ENCODE data around the gene CISD2.
"Not testable (repeated sequence)": the region's sequence is repeated elsewhere in the genome, so short reads cannot be mapped to it uniquely, and the experiment has no call there.

The CISD2 gene

GRCh38 chr4:102883278-102883677 lies 14.5 kb downstream of the CISD2 start:
- TF ChIP-seq, protein P1, sequence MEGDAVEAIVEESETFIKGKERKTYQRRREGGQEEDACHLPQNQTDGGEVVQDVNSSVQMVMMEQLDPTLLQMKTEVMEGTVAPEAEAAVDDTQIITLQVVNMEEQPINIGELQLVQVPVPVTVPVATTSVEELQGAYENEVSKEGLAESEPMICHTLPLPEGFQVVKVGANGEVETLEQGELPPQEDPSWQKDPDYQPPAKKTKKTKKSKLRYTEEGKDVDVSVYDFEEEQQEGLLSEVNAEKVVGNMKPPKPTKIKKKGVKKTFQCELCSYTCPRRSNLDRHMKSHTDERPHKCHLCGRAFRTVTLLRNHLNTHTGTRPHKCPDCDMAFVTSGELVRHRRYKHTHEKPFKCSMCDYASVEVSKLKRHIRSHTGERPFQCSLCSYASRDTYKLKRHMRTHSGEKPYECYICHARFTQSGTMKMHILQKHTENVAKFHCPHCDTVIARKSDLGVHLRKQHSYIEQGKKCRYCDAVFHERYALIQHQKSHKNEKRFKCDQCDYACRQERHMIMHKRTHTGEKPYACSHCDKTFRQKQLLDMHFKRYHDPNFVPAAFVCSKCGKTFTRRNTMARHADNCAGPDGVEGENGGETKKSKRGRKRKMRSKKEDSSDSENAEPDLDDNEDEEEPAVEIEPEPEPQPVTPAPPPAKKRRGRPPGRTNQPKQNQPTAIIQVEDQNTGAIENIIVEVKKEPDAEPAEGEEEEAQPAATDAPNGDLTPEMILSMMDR (IDR thresholded peaks at IDR 0.05; ENCODE audit: borderline replicate concordance, insufficient read depth, low read depth, low read length), result no peak
- H3K4me3 ChIP-seq (ENCODE audit: low read depth, low read length), result no peak overlapping the region

DNA sequence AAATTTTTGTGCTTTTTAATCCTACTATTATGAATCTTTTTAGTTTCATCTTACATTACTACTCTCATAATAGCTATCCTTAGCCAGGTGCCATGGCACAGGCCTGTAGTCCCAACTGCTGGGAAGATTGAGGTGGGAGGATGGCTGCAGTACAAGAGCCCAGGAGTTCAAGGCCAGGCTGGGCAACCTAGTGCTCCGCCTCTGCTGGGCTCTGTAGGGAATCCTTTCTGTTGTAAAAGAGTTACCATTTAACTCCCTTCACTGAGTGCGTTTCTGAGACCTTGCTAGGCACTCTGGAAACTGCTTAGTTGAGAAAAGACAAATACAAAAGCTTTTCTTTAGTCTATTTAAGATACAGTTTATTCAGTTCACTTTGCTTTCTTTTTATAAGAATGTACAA lies 19.8 kb downstream of the CISD2 start:
- not testable (repeated sequence) for H3K4me3 ChIP-seq (ENCODE audit: low read depth, low read length)

DNA sequence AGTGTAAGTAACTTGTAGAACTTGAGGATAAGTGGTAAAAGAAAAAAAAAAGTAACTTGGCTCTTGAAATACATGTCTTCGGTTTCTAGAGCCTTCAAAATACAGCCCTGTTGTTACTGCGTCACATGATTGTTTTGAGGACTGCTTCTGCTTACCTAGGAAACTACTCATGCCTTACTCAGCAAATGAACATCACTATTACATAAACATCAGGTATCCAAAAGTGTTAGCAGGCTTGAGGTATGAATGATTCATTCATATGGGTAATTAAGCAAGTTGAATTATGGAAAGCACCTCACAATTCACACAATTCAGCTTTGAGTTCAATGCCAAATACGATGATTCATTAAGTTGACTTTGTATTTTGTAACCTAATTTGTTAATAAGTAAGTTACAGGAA lies 21.1 kb downstream of the CISD2 start:
- not testable (repeated sequence) for H3K4me3 ChIP-seq (ENCODE audit: low read depth, low read length)

GRCh38 chr4:102896547-102896946 lies 27.8 kb downstream of the CISD2 start:
- not testable (repeated sequence) for H3K4me3 ChIP-seq (ENCODE audit: low read depth, low read length)

DNA sequence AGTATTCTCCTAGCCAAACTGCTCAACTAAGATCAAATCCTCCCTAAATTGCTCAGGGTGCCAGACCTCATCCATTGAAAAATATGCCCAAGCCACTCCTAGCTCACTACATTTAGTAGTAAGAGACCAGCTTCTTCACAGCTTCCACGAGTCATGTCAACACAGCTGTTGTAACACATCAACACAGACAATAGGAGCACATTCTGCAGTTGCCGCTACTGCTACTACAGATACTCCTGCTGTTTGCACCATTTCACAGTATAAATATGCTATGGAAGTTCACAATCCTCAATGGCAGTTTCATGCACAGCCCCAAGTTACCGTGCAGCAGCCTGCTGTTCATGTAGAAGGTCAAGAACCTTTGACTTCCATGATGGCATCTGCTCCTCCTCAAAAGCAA lies 28.8 kb downstream of the CISD2 start:
- H3K4me3 ChIP-seq (ENCODE audit: low read depth, low read length), result not testable (repeated sequence)

DNA sequence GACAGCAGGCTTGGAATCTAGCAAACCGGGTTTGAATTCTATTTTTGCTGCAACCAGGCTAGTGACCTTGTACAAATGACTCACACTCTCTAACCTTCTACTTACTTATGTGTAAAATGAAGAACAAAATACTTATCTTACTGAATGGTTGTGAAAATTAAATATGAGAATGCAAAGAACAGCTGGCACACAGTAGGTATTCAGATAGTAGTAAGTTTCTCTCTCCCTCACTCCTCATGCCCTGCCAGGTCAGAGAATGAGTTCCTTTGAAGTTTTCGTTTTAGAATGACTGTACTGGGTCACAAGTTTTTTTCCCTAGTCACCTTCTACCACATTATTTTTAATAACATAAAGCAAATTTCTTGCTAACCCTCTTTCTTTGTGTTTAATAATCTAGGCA lies 33.0 kb downstream of the CISD2 start:
- TF ChIP-seq, protein P1 (IDR thresholded peaks at IDR 0.05; ENCODE audit: borderline replicate concordance, insufficient read depth, low read depth, low read length), result no peak

GRCh38 chr4:102918859-102919258 lies 50.1 kb downstream of the CISD2 start:
- no peak overlapping the region for H3K4me3 ChIP-seq (ENCODE audit: low read depth, low read length)
- TF ChIP-seq, protein P1 (IDR thresholded peaks at IDR 0.05; ENCODE audit: borderline replicate concordance, insufficient read depth, low read depth, low read length), result no peak

More for the DNA sequence above, 33.0 kb downstream of the CISD2 start:
- no peak overlapping the region for H3K4me3 ChIP-seq (ENCODE audit: low read depth, low read length)

GRCh38 chr4:102919697-102920096 lies 50.9 kb downstream of the CISD2 start:
- H3K4me3 ChIP-seq (ENCODE audit: low read depth, low read length), result not testable (repeated sequence)

- TF ChIP-seq, protein P1 (IDR thresholded peaks at IDR 0.05; ENCODE audit: borderline replicate concordance, insufficient read depth, low read depth, low read length), result no peak
- H3K4me3 ChIP-seq (ENCODE audit: low read depth, low read length), result no peak overlapping the region
Observed at GRCh38 chr4:102935716-102936115, 66.9 kb downstream of the CISD2 start.

DNA sequence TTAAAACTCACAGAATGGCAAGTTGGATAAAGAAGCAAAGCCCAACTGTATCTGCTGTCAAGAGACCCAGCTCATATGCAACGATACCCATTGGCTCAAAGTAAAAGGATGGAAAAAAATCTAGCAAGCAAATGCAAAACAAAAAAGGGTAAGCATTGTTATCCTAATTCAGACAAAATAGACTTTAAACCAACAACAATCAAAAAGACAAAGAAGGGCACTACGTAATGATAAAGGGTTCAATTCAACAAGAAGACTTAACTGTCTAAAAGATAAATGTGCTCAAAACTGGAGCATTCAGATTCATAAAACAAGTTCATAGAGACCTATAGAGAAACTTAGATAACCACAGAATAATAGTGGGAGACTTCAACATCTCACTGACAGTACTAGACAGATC lies 69.3 kb downstream of the CISD2 start:
- H3K4me3 ChIP-seq (ENCODE audit: low read depth, low read length), result not testable (repeated sequence)
